Ovary (tissue), 3 donors: ENCODE measurements around the gene ACADS.

Experiments
- EP300 ChIP-seq: sonication (generic); formaldehyde crosslinking; IDR thresholded peaks from one replicate; pipeline ENCODE4 v1.6.1; 2017; ENCODE audit warnings: antibody characterized with exemption
- POLR2A ChIP-seq: fragments of 450-650 bp; IDR thresholded peaks from one replicate; pipeline ENCODE4 v1.6.1; 2017; ENCODE audit warnings: antibody characterized with exemption, mild to moderate bottlenecking, moderate library complexity
- TF ChIP-seq, protein P1 (sequence below), 3 donors: fragments of 450-650 bp in 2 of 3; fragments of 200-600 bp in 1 of 3; IDR thresholded peaks; one replicate each; pipeline versions ENCODE4 v1.5.1 to v1.8.0; 2016 to 2022; ENCODE audit warnings: antibody characterized with exemption in 3 of 3, mild to moderate bottlenecking in 1 of 3
- donor health status: DM: no; HTN: no; CAD: no.

DNA sequence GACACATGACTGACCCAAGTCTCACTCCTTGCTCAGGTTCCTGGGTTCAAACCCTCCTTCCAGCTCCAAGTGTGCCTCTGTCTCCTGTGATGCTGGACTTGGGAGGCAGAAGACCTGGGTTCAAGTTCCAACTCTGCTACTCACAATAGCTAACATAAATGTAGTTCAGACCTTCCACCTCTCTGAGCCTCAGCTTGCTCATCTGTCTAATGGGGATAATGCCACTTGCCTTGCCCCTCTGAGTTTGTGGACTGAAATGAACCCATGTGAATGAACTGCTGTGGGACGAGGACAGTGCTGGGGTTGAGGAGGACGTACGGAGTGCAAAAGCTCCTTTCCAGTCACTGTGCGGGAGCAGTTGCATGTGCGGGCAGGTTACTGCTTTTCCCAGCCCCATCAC, 40.9 kb downstream of the ACADS start:
- TF ChIP-seq, protein P1, sequence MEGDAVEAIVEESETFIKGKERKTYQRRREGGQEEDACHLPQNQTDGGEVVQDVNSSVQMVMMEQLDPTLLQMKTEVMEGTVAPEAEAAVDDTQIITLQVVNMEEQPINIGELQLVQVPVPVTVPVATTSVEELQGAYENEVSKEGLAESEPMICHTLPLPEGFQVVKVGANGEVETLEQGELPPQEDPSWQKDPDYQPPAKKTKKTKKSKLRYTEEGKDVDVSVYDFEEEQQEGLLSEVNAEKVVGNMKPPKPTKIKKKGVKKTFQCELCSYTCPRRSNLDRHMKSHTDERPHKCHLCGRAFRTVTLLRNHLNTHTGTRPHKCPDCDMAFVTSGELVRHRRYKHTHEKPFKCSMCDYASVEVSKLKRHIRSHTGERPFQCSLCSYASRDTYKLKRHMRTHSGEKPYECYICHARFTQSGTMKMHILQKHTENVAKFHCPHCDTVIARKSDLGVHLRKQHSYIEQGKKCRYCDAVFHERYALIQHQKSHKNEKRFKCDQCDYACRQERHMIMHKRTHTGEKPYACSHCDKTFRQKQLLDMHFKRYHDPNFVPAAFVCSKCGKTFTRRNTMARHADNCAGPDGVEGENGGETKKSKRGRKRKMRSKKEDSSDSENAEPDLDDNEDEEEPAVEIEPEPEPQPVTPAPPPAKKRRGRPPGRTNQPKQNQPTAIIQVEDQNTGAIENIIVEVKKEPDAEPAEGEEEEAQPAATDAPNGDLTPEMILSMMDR (IDR thresholded peaks at IDR 0.05) = no peak
- TF ChIP-seq POLR2A = no peak
- no peak for TF ChIP-seq EP300
